ENCODE data around the gene PEMT.

DNA sequence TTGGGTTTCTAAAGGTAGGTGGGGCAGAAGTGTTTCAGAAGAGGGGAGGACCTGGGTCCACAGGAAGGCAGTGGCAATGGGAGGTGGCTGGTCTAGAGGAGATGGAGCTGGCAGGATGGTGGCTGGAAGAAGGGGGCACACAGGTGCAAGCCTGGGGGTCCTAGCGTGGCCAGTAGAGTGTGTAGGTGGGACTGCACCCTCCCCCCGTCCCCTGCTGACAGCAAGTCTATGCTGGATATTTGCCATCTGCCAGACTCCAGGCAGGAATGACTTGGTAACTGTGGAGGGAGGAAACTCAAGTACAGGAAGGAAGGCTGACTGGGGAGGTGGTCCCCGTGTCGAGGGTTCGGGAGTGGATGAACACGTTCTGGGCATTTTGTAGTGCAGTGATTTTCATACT is 106.1 kb downstream of the PEMT start:
- TF ChIP-seq, protein P1, sequence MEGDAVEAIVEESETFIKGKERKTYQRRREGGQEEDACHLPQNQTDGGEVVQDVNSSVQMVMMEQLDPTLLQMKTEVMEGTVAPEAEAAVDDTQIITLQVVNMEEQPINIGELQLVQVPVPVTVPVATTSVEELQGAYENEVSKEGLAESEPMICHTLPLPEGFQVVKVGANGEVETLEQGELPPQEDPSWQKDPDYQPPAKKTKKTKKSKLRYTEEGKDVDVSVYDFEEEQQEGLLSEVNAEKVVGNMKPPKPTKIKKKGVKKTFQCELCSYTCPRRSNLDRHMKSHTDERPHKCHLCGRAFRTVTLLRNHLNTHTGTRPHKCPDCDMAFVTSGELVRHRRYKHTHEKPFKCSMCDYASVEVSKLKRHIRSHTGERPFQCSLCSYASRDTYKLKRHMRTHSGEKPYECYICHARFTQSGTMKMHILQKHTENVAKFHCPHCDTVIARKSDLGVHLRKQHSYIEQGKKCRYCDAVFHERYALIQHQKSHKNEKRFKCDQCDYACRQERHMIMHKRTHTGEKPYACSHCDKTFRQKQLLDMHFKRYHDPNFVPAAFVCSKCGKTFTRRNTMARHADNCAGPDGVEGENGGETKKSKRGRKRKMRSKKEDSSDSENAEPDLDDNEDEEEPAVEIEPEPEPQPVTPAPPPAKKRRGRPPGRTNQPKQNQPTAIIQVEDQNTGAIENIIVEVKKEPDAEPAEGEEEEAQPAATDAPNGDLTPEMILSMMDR (conservative IDR thresholded peaks at IDR 0.05 in 1 of 2, IDR thresholded peaks at IDR 0.05 in 1 of 2; ENCODE audit: low read depth in 1 of 2, low read length in 2 of 2) = no peak
- no peak for TF ChIP-seq EZH2 (IDR thresholded peaks at IDR 0.05; ENCODE audit: low read length, missing control alignments)

Measured in fibroblast of lung (primary cell).